Panc1 (cell line): ENCODE data around the gene NKAIN4. TPM values are rescaled to one million over a fixed set of nuclear protein-coding genes. Genes with fewer than 3 reads are reported as not detected.

Experiments used
- ATAC-seq: fragments of 200-7000 bp; cut with Tn5 transposase; 2 replicates; pipeline ENCODE4 v1.9.1; 2020; ENCODE audit warnings: mild to moderate bottlenecking, moderate library complexity
- BruUV-seq: library from RNA; stranded (reverse); fragments of 400-500 nt; replicated peaks from 2 replicates; lab custom pipeline; 2021; lab: Mats Ljungman, UMichigan
- CTCF ChIA-PET: fragments of 300-600 bp; sonication (Branson Sonifier 250); formaldehyde crosslinking; loops from one replicate; lab custom pipeline; 2022; ENCODE audit warnings: antibody characterized with exemption; lab: Charles Lee
- POLR2A ChIA-PET: fragments of 300-600 bp; sonication (Branson Sonifier 250); formaldehyde crosslinking; loops from one replicate; lab custom pipeline; 2022; ENCODE audit warnings: antibody characterized with exemption; lab: Charles Lee
- DNase-seq: peaks from one replicate; pipeline ENCODE4 v3.0.0-alpha.2; 2010; ENCODE audit warnings: low read depth, low spot score
- H3K27ac ChIP-seq: 2 replicates; pipeline ENCODE4 v1.5.1; 2011; ENCODE audit warnings: mild to moderate bottlenecking, low read length, inconsistent platforms
- H3K27me3 ChIP-seq: fragments of 200-500 bp; sonication (Bioruptor generic); 2 replicates; pipeline ENCODE4 v1.6.0; 2014; ENCODE audit warnings: low read length, inconsistent platforms; ENCODE audit not compliant: control insufficient read depth, insufficient read depth
- H3K36me3 ChIP-seq: fragments of 200-500 bp; sonication (Bioruptor generic); 2 replicates; pipeline ENCODE4 v1.5.1; 2014; ENCODE audit warnings: inconsistent platforms, mild to moderate bottlenecking, low read length, moderate library complexity; ENCODE audit not compliant: control insufficient read depth, insufficient read depth
- H3K4me1 ChIP-seq: 2 replicates; pipeline ENCODE4 v1.5.1; 2011; ENCODE audit warnings: inconsistent platforms, mild to moderate bottlenecking, low read length, moderate library complexity; ENCODE audit not compliant: control insufficient read depth, insufficient read depth
- H3K4me3 ChIP-seq, 2 experiments: 2 replicates each; pipeline ENCODE4 v1.5.1; 2011 to 2012; ENCODE audit warnings: low read depth in 2 of 2, low read length in 2 of 2, mild to moderate bottlenecking in 2 of 2, inconsistent platforms in 1 of 2, moderate library complexity in 1 of 2
- H3K9me3 ChIP-seq: fragments of 200-500 bp; sonication (Bioruptor generic); 2 replicates; pipeline ENCODE4 v1.5.1; 2014; ENCODE audit warnings: low read depth, mild to moderate bottlenecking, inconsistent platforms, low read length, moderate library complexity; ENCODE audit not compliant: control insufficient read depth, insufficient read depth
- CTCF ChIP-seq: fragments of 450-650 bp; IDR thresholded peaks from 2 replicates; pipeline ENCODE4 v1.5.1; 2017; ENCODE audit warnings: mild to moderate bottlenecking
- POLR2AphosphoS5 ChIP-seq: IDR thresholded peaks from 2 replicates; pipeline ENCODE4 v1.6.1; 2012; ENCODE audit warnings: mild to moderate bottlenecking, low read depth, low read length, moderate library complexity
- REST ChIP-seq, 2 experiments: IDR thresholded peaks; 2 replicates each; pipeline ENCODE4 v1.6.1; 2011 to 2012; ENCODE audit warnings: low read depth in 2 of 2, control low read depth in 1 of 2, low read length in 1 of 2, mild to moderate bottlenecking in 1 of 2, moderate library complexity in 1 of 2; ENCODE audit not compliant: insufficient read depth in 1 of 2
- SIN3A ChIP-seq: IDR thresholded peaks from 2 replicates; pipeline ENCODE4 v1.6.1; 2012; ENCODE audit warnings: low read depth, mild to moderate bottlenecking, low read length, moderate library complexity, borderline replicate concordance; ENCODE audit not compliant: insufficient read depth
- TCF7L2 ChIP-seq: IDR thresholded peaks from 2 replicates; pipeline ENCODE4 v1.6.1; 2011; ENCODE audit warnings: mild to moderate bottlenecking, low read depth, low read length, inconsistent platforms
- in situ Hi-C: cut with HindIII; loops from 2 replicates; pipeline ENCODE4 v1.10.0; 2016; ENCODE audit warnings: low sequenced_read_pairs, low pct_unique_long_range_greater_than_20kb
- intact Hi-C: fragments of 100-400 bp; cut with micrococcal nuclease; formaldehyde crosslinking; loops from one replicate; pipeline ENCODE4 v1.10.0; 2022; ENCODE audit not compliant: unreplicated experiment
- total RNA-seq: library from RNA; stranded (reverse); gene quantifications from one replicate; pipeline ENCODE4 v1.2.1, GENCODE V29; 2021; ENCODE audit not compliant: unreplicated experiment

Gene NKAIN4
- total RNA-seq, 1 experiment from 2014 or later: 5.5 TPM

- TF ChIP-seq TCF7L2 (no peak), CTCF (no peak), POLR2AphosphoS5 (no peak), SIN3A (no peak), REST (IDR thresholded peaks at IDR 0.05; ENCODE audit: insufficient read depth in 1 of 2, low read depth in 2 of 2, low read length in 1 of 2) (no peak)
- Histone ChIP-seq H3K4me3 (no peak overlapping the region), H3K27ac (no peak overlapping the region), H3K36me3 (peaks cover 2% of the 10 kb centered on the region), H3K9me3 (no peaks in the 10 kb centered on the region), H3K27me3 (no peaks in the 10 kb centered on the region), H3K4me1 (0 out of 2 replicates have a peak, but pooled peaks cover 3% of the 10 kb centered on the region)
- intact Hi-C loops: no loop called here
- CTCF ChIA-PET: no interaction called here
- BruUV-seq: no TSS peak
- ATAC-seq (no peak; the same call in 1 of the 2 replicates), DNase-seq (no peak)
- POLR2A ChIA-PET: no interaction called here
- in situ Hi-C loops: no loop called here
Measured at GRCh38 chr20:63196768-63197470, 57.3 kb downstream of the NKAIN4 start.

GRCh38 chr20:63194797-63195173 lies 59.5 kb downstream of the NKAIN4 start:
- in situ Hi-C loops (no loop called here), intact Hi-C loops (no loop called here)
- BruUV-seq: no TSS peak
- no peak for TF ChIP-seq REST (IDR thresholded peaks at IDR 0.05; ENCODE audit: insufficient read depth in 1 of 2, low read depth in 2 of 2, low read length in 1 of 2)
- TF ChIP-seq TCF7L2: no peak
- no peak for TF ChIP-seq SIN3A
- TF ChIP-seq POLR2AphosphoS5: no peak
- TF ChIP-seq CTCF: no peak
- Histone ChIP-seq H3K27me3 (no peaks in the 10 kb centered on the region), H3K4me1 (0 out of 2 replicates have a peak, but pooled peaks cover 3% of the 10 kb centered on the region), H3K36me3 (peaks cover 2% of the 10 kb centered on the region; the same call in 1 of the 2 replicates), H3K27ac (no peak overlapping the region), H3K9me3 (no peaks in the 10 kb centered on the region), H3K4me3 (no peak overlapping the region)
- ChIA-PET CTCF (no interaction called here), POLR2A (interaction anchor here (0.5 kb wide), 1 partner anchor 92 kb away, joined by 3 read pairs; no protein-coding TSS in a partner anchor)
- ATAC-seq: no peak
- no peak for DNase-seq
